ENCODE measurements around the gene KIF5A. TPM values are rescaled to one million over a fixed set of nuclear protein-coding genes. Genes with fewer than 3 reads are reported as not detected.
"Not testable (repeated sequence)": the region's sequence is repeated elsewhere in the genome, so short reads cannot be mapped to it uniquely, and the experiment has no call there.

The KIF5A gene
- total RNA-seq, 1 donor from 2014 or later, result 0.46 TPM

DNA sequence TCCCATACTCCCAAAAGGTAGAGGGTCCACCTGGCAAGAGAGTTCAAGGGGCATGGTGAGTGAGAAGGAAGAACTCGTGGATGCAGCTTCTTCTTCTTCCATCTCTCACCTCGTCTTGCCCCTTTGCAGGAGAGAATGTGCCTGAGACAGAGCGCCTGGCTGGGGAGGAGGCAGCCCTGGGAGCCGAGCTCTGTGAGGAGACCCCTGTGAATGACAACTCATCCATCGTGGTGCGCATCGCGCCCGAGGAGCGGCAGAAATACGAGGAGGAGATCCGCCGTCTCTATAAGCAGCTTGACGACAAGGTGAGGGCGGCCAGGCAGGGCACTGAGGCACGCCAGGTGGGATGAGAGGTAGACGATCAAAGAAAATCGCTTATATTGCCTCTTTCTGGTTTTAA lies 20.0 kb downstream of the KIF5A start:
- Mint-ChIP-seq H3K27me3 (ENCODE audit: unreplicated experiment) (peaks cover 2% of the 10 kb centered on the region), H3K36me3 (ENCODE audit: low read depth, unreplicated experiment) (no peaks in the 10 kb centered on the region), H3K4me1 (ENCODE audit: unreplicated experiment) (no peaks in the 10 kb centered on the region), H3K9me3 (ENCODE audit: unreplicated experiment) (no peaks in the 10 kb centered on the region), H3K4me3 (ENCODE audit: unreplicated experiment) (no peak overlapping the region), H3K27ac (ENCODE audit: unreplicated experiment) (no peak overlapping the region)
- TF ChIP-seq, protein P1, sequence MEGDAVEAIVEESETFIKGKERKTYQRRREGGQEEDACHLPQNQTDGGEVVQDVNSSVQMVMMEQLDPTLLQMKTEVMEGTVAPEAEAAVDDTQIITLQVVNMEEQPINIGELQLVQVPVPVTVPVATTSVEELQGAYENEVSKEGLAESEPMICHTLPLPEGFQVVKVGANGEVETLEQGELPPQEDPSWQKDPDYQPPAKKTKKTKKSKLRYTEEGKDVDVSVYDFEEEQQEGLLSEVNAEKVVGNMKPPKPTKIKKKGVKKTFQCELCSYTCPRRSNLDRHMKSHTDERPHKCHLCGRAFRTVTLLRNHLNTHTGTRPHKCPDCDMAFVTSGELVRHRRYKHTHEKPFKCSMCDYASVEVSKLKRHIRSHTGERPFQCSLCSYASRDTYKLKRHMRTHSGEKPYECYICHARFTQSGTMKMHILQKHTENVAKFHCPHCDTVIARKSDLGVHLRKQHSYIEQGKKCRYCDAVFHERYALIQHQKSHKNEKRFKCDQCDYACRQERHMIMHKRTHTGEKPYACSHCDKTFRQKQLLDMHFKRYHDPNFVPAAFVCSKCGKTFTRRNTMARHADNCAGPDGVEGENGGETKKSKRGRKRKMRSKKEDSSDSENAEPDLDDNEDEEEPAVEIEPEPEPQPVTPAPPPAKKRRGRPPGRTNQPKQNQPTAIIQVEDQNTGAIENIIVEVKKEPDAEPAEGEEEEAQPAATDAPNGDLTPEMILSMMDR (IDR thresholded peaks at IDR 0.05; ENCODE audit: unreplicated experiment), result no peak
- DNase-seq (ENCODE audit: low spot score), result no peak

DNA sequence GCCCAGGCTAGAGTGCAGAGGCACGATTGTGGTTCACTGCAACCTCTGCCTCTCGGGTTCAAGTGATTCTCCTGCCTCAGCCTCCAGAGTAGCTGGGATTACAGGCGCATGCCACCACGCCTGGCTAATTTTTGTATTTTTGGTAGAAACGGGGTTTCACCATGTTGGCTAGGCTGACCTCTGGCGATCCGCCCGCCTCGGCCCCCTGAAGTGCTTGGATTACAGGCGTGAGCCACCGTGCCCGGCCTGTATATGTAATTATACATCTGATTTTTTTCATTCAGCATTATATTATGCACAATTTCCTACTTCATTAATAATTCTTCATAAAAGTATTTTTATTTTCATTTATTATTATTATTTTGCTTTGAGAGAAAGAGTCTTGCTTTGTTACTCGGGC lies 20.6 kb downstream of the KIF5A start:
- not testable (repeated sequence) for DNase-seq (ENCODE audit: low spot score); H3K4me1 Mint-ChIP-seq (ENCODE audit: unreplicated experiment); H3K27me3 Mint-ChIP-seq (ENCODE audit: unreplicated experiment); H3K9me3 Mint-ChIP-seq (ENCODE audit: unreplicated experiment); H3K4me3 Mint-ChIP-seq (ENCODE audit: unreplicated experiment); H3K36me3 Mint-ChIP-seq (ENCODE audit: low read depth, unreplicated experiment); H3K27ac Mint-ChIP-seq (ENCODE audit: unreplicated experiment)

DNA sequence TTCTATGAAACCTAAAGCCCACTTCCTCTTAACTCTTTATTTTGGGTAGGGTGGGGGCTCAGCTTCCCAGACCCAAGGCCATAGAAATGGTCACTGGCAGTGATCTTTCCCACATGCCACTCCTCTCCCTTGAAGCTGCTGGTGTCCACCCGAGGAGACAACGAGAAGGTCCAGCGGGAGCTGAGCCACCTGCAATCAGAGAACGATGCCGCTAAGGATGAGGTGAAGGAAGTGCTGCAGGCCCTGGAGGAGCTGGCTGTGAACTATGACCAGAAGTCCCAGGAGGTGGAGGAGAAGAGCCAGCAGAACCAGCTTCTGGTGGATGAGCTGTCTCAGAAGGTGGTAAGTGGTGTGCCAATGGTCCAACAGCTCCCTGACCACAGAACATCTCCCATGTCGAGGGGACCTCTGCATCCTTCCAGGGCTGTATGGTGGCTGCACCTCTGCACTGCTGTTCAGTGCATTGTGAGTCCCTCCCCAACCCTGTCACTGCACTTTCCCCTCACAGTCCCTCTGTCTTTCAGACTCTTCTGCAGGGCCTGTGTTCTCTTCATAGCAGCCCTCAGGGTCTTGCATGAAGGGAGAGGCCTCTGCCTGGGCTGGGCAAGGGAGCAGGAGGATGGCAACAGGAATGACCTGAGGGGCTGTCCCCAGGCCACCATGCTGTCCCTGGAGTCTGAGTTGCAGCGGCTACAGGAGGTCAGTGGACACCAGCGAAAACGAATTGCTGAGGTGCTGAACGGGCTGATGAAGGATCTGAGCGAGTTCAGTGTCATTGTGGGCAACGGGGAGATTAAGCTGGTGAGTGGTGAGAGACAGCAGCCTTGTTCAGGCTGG lies 22.3 kb downstream of the KIF5A start:
- Mint-ChIP-seq H3K36me3 (ENCODE audit: low read depth, unreplicated experiment) (no peaks in the 10 kb centered on the region), H3K4me3 (ENCODE audit: unreplicated experiment) (no peak overlapping the region), H3K9me3 (ENCODE audit: unreplicated experiment) (no peaks in the 10 kb centered on the region), H3K4me1 (ENCODE audit: unreplicated experiment) (no peaks in the 10 kb centered on the region), H3K27ac (ENCODE audit: unreplicated experiment) (no peak overlapping the region), H3K27me3 (ENCODE audit: unreplicated experiment) (peaks cover 7% of the 10 kb centered on the region)
- TF ChIP-seq, protein P1 (IDR thresholded peaks at IDR 0.05; ENCODE audit: unreplicated experiment), result no peak
- DNase-seq (ENCODE audit: low spot score), result no peak

DNA sequence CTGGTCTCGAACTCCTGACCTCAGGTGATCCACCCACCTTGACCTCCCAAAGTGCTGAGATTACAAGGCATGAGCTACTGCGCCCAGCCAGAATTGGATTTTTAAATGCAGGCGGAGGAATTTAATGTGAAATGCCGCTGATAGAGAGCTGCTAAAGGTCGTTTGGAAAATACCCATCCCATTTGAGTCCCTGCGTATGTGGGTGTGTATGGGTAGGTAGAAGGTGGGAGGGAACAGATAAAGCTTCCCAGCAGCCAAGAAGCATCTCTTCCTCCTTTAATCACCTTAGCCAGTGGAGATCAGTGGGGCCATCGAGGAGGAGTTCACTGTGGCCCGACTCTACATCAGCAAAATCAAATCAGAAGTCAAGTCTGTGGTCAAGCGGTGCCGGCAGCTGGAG lies 25.0 kb downstream of the KIF5A start:
- Mint-ChIP-seq H3K4me3 (ENCODE audit: unreplicated experiment) (no peak overlapping the region), H3K36me3 (ENCODE audit: low read depth, unreplicated experiment) (no peaks in the 10 kb centered on the region), H3K27me3 (ENCODE audit: unreplicated experiment) (peaks cover 9% of the 10 kb centered on the region), H3K27ac (ENCODE audit: unreplicated experiment) (no peak overlapping the region), H3K9me3 (ENCODE audit: unreplicated experiment) (no peaks in the 10 kb centered on the region), H3K4me1 (ENCODE audit: unreplicated experiment) (no peaks in the 10 kb centered on the region)
- no peak for DNase-seq (ENCODE audit: low spot score)
- TF ChIP-seq, protein P1 (IDR thresholded peaks at IDR 0.05; ENCODE audit: unreplicated experiment), result no peak

DNA sequence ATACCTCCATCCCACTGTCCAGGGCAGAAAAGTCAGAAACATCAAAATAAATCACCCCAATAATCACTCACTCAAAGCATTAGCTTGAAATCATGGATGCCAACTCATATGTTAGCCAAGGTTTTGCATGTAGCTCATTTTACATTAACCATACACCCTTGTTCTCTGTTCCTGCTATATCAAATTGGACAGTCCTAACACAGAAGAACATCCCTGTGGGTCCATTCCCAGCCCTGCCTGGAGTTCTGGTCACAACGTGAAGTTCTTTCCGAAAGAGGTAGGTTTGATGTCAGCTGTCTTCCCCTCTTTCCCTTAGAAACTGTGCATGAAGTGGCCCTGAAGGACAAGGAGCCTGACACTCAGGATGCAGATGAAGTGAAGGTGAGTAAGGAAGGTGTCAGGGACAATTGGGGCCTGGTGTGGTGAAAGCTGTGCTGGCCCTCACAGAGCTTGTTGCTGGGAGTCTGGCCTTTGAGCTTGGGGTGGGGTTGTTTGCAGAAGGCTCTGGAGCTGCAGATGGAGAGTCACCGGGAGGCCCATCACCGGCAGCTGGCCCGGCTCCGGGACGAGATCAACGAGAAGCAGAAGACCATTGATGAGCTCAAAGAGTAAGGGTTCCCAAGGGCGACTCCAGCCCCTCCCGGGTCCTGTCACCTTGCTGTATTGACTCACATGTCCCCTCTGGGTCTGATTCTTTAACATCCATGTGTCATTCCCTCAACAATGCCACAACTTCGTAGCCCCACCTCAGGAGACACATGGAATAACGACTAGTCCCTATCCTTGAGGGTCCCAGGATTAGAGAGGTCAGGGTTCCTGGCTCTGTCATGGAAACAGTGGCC lies 26.1 kb downstream of the KIF5A start:
- Mint-ChIP-seq H3K9me3 (ENCODE audit: unreplicated experiment) (no peaks in the 10 kb centered on the region), H3K27ac (ENCODE audit: unreplicated experiment) (no peak overlapping the region), H3K36me3 (ENCODE audit: low read depth, unreplicated experiment) (no peaks in the 10 kb centered on the region), H3K27me3 (ENCODE audit: unreplicated experiment) (peaks cover 14% of the 10 kb centered on the region), H3K4me3 (ENCODE audit: unreplicated experiment) (no peak overlapping the region), H3K4me1 (ENCODE audit: unreplicated experiment) (peaks cover 2% of the 10 kb centered on the region)
- no peak for DNase-seq (ENCODE audit: low spot score)
- TF ChIP-seq, protein P1 (IDR thresholded peaks at IDR 0.05; ENCODE audit: unreplicated experiment), result no peak
